ENCODE results near the gene LRWD1.

DNA sequence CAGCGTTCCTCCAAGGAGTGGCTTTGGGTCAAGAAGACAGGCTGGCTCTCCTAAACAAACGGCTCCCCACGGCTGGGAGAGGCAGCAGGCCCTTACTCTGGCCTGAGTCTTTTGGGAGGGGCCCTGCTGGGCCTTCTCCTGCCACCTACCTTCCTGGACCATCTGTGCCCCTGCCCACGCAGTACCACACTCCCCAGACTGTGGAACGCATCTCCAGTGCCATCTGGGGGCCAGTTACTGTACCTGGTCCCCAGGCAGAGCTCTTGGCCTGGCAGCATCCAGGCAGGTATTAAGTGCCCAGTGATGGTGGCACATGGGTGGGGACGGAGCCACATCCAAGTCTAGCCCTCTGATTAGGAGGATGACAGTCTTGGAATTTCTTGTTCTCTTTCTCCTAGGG, 14.5 kb upstream of the LRWD1 start:
- TF ChIP-seq CREB1 (IDR thresholded peaks at IDR 0.05) (no peak), CREB1 (CRISPR knock-in tag; IDR thresholded peaks at IDR 0.05) (no peak), KLF13 (tag; IDR thresholded peaks at IDR 0.05; ENCODE audit: borderline replicate concordance, low read depth) (no peak), NCOA1 (IDR thresholded peaks at IDR 0.05; ENCODE audit: low read depth) (no peak), SREBF2 (CRISPR knock-in tag; IDR thresholded peaks at IDR 0.05) (no peak), ZNF561 (CRISPR knock-in tag; conservative IDR thresholded peaks at IDR 0.05) (no peak), XRCC5 (IDR thresholded peaks at IDR 0.05; ENCODE audit: low read depth, low read length) (no peak), NR4A1 (CRISPR knock-in tag; IDR thresholded peaks at IDR 0.05) (no peak), NR4A1 (tag; IDR thresholded peaks at IDR 0.05) (no peak), HMG20B (CRISPR knock-in tag; IDR thresholded peaks at IDR 0.05) (no peak), POLR2A (conservative IDR thresholded peaks at IDR 0.05) (no peak)
- TF ChIP-seq, protein P1, sequence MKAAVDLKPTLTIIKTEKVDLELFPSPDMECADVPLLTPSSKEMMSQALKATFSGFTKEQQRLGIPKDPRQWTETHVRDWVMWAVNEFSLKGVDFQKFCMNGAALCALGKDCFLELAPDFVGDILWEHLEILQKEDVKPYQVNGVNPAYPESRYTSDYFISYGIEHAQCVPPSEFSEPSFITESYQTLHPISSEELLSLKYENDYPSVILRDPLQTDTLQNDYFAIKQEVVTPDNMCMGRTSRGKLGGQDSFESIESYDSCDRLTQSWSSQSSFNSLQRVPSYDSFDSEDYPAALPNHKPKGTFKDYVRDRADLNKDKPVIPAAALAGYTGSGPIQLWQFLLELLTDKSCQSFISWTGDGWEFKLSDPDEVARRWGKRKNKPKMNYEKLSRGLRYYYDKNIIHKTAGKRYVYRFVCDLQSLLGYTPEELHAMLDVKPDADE (conservative IDR thresholded peaks at IDR 0.05; ENCODE audit: control insufficient read depth, low read depth, low read length): no peak
- TF ChIP-seq, protein P2, sequence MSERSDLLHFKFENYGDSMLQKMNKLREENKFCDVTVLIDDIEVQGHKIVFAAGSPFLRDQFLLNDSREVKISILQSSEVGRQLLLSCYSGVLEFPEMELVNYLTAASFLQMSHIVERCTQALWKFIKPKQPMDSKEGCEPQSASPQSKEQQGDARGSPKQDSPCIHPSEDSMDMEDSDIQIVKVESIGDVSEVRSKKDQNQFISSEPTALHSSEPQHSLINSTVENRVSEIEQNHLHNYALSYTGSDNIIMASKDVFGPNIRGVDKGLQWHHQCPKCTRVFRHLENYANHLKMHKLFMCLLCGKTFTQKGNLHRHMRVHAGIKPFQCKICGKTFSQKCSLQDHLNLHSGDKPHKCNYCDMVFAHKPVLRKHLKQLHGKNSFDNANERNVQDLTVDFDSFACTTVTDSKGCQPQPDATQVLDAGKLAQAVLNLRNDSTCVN (CRISPR knock-in tag; IDR thresholded peaks at IDR 0.05): no peak
- TF ChIP-seq, protein P3, sequence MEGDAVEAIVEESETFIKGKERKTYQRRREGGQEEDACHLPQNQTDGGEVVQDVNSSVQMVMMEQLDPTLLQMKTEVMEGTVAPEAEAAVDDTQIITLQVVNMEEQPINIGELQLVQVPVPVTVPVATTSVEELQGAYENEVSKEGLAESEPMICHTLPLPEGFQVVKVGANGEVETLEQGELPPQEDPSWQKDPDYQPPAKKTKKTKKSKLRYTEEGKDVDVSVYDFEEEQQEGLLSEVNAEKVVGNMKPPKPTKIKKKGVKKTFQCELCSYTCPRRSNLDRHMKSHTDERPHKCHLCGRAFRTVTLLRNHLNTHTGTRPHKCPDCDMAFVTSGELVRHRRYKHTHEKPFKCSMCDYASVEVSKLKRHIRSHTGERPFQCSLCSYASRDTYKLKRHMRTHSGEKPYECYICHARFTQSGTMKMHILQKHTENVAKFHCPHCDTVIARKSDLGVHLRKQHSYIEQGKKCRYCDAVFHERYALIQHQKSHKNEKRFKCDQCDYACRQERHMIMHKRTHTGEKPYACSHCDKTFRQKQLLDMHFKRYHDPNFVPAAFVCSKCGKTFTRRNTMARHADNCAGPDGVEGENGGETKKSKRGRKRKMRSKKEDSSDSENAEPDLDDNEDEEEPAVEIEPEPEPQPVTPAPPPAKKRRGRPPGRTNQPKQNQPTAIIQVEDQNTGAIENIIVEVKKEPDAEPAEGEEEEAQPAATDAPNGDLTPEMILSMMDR (IDR thresholded peaks at IDR 0.05 in 2 of 3, conservative IDR thresholded peaks at IDR 0.05 in 1 of 3; ENCODE audit: insufficient read depth in 2 of 3, low read depth in 1 of 3, low read length in 3 of 3): peak in 2 of 3 experiments; percentile 15 to 28; a peak in 1 of 6 replicates

Measured in K562 (cell line).